CD8-positive, alpha-beta memory T cell (primary cell): ENCODE data around the gene CRADD. TPM values are rescaled to one million over a fixed set of nuclear protein-coding genes. Genes with fewer than 3 reads are reported as not detected.

Source experiments
- CTCF ChIA-PET: fragments of 350-600 bp; sonication (Branson Sonifier 250); formaldehyde crosslinking; loops from one replicate; lab custom pipeline; 2021; ENCODE audit warnings: antibody characterized with exemption; lab: Charles Lee
- POLR2A ChIA-PET: fragments of 350-600 bp; sonication (Branson Sonifier 250); formaldehyde crosslinking; loops from one replicate; lab custom pipeline; 2021; ENCODE audit warnings: antibody characterized with exemption; lab: Charles Lee
- DNase-seq, 5 donors: peaks; one replicate each; pipeline versions ENCODE4 v3.0.0 to v3.0.0-alpha.2; 2020 to 2022; ENCODE audit warnings: mixed read lengths in 1 of 5
- H3K27ac ChIP-seq: one replicate; pipeline ENCODE4 v1.7.0; 2013; ENCODE audit warnings: low read depth, mild to moderate bottlenecking, low read length, moderate library complexity
- H3K27me3 ChIP-seq: 2 replicates; pipeline ENCODE4 v1.7.0; 2013; ENCODE audit warnings: low read length, mild to moderate bottlenecking; ENCODE audit not compliant: insufficient read depth, poor library complexity, severe bottlenecking
- H3K36me3 ChIP-seq: 2 replicates; pipeline ENCODE4 v1.7.0; 2013; ENCODE audit warnings: mild to moderate bottlenecking, low read length, moderate library complexity; ENCODE audit not compliant: insufficient read depth
- H3K4me1 ChIP-seq: 2 replicates; pipeline ENCODE4 v1.7.0; 2013; ENCODE audit warnings: mild to moderate bottlenecking, low read length, moderate library complexity; ENCODE audit not compliant: insufficient read depth
- H3K4me3 ChIP-seq: 2 replicates; pipeline ENCODE4 v1.7.0; 2013; ENCODE audit warnings: mild to moderate bottlenecking, low read length
- H3K9me3 ChIP-seq: 2 replicates; pipeline ENCODE4 v1.7.0; 2013; ENCODE audit warnings: mild to moderate bottlenecking, low read length
- H3K27ac Mint-ChIP-seq, 8 donors: one replicate each; pipeline ENCODE4 v1.8.0; 2020 to 2021; ENCODE audit warnings: mixed read lengths in 8 of 8, mild to moderate bottlenecking in 6 of 8, inconsistent platforms in 3 of 8, moderate library complexity in 3 of 8
- H3K27me3 Mint-ChIP-seq, 2 donors: one replicate each; pipeline ENCODE4 v1.8.0; 2020 to 2021; ENCODE audit warnings: mixed read lengths in 2 of 2, mild to moderate bottlenecking in 1 of 2, moderate library complexity in 1 of 2
- H3K36me3 Mint-ChIP-seq, 3 donors: one replicate each; pipeline ENCODE4 v1.8.0; 2020 to 2021; ENCODE audit warnings: mixed read lengths in 3 of 3, inconsistent platforms in 1 of 3, mild to moderate bottlenecking in 1 of 3
- H3K4me1 Mint-ChIP-seq, 3 donors: one replicate each; pipeline ENCODE4 v1.8.0; 2020 to 2021; ENCODE audit warnings: mixed read lengths in 3 of 3, inconsistent platforms in 1 of 3, mild to moderate bottlenecking in 1 of 3
- H3K4me3 Mint-ChIP-seq, 7 donors: one replicate each; pipeline ENCODE4 v1.8.0; 2020 to 2021; ENCODE audit warnings: mixed read lengths in 7 of 7, mild to moderate bottlenecking in 6 of 7, moderate library complexity in 4 of 7, inconsistent platforms in 2 of 7
- H3K9me3 Mint-ChIP-seq, 5 donors: one replicate each; pipeline ENCODE4 v1.8.0; 2020 to 2022; ENCODE audit warnings: mixed read lengths in 5 of 5, mild to moderate bottlenecking in 3 of 5, moderate library complexity in 2 of 5, inconsistent platforms in 1 of 5
- polyA plus RNA-seq: library from polyadenylated mRNA; unstranded; fragments of 300-500 nt; fragmentation: Illumina TruSeq; gene quantifications from one replicate; pipeline ENCODE4 v1.2.3, GENCODE V29; 2021
- total RNA-seq, 2 experiments: library from RNA; stranded (reverse); gene quantifications; one replicate each; pipeline ENCODE4 v1.2.3, GENCODE V29; 2021

CRADD gene
- total and polyA plus RNA-seq, 3 experiments from 2014 or later: 8.6 to 13.2 (median 11.7) TPM

- ChIA-PET POLR2A (no interaction called here), CTCF (no interaction called here)
- H3K27ac ChIP-seq: no peak overlapping the region
- no peak overlapping the region for H3K4me3 ChIP-seq
- no peak for DNase-seq
- H3K4me1 Mint-ChIP-seq: no peaks in the 10 kb centered on the region
- no peaks in the 10 kb centered on the region for H3K27me3 Mint-ChIP-seq
- no peaks in the 10 kb centered on the region for H3K27me3 ChIP-seq
- H3K4me3 Mint-ChIP-seq: no peak overlapping the region
- H3K36me3 Mint-ChIP-seq: peaks cover 0 to 3% (median 0%) of the 10 kb centered on the region in 3 donors
- H3K27ac Mint-ChIP-seq: no peak overlapping the region
- no peaks in the 10 kb centered on the region for H3K36me3 ChIP-seq
- no peaks in the 10 kb centered on the region for H3K9me3 Mint-ChIP-seq
- H3K9me3 ChIP-seq: no peaks in the 10 kb centered on the region
- no peaks in the 10 kb centered on the region for H3K4me1 ChIP-seq
Observed at GRCh38 chr12:93827179-93827578, 150.0 kb downstream of the CRADD start.

DNA sequence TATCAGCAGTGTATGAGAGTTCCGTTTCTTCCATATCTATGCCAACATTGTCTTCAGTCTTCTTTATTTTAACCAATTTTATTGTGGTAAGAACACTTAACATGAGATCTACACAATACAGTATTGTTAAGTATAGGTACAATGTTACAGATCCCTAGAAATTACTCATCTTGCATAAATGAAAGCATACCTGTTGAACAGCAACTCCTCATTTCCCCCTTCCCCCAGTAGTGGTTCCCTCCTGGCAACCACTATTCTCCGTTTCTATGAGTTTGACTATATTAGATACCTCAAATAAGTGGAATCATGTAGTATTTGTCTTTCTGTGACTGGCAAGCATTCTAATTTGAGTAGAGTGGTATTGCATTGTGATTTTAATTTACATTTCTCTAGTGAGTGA lies 150.5 kb downstream of the CRADD start:
- H3K36me3 Mint-ChIP-seq: no peaks in the 10 kb centered on the region
- ChIA-PET CTCF (no interaction called here), POLR2A (no interaction called here)

GRCh38 chr12:93829016-93829415 lies 151.8 kb downstream of the CRADD start:
- Mint-ChIP-seq H3K27me3 (no peaks in the 10 kb centered on the region), H3K9me3 (no peaks in the 10 kb centered on the region), H3K27ac (no peak overlapping the region), H3K36me3 (no peaks in the 10 kb centered on the region), H3K4me1 (no peaks in the 10 kb centered on the region), H3K4me3 (peak overlapping the region in 1 of 7 donors; percentile 20)
- Histone ChIP-seq H3K36me3 (no peaks in the 10 kb centered on the region), H3K9me3 (no peaks in the 10 kb centered on the region), H3K4me3 (no peak overlapping the region), H3K27ac (no peak overlapping the region), H3K4me1 (no peaks in the 10 kb centered on the region), H3K27me3 (no peaks in the 10 kb centered on the region)
- ChIA-PET CTCF (interaction anchor here (0.7 kb wide), 1 partner anchor 31 kb away, joined by 3 read pairs; no protein-coding TSS in a partner anchor), POLR2A (no interaction called here)
- no peak for DNase-seq

More for the DNA sequence above, 150.5 kb downstream of the CRADD start:
- Mint-ChIP-seq H3K4me1 (no peaks in the 10 kb centered on the region), H3K27me3 (no peaks in the 10 kb centered on the region), H3K9me3 (no peaks in the 10 kb centered on the region), H3K4me3 (no peak overlapping the region), H3K27ac (no peak overlapping the region)
- Histone ChIP-seq H3K4me3 (no peak overlapping the region), H3K27me3 (no peaks in the 10 kb centered on the region), H3K4me1 (no peaks in the 10 kb centered on the region), H3K27ac (no peak overlapping the region), H3K36me3 (no peaks in the 10 kb centered on the region), H3K9me3 (no peaks in the 10 kb centered on the region)
- DNase-seq: no peak

GRCh38 chr12:93831374-93831773 lies 154.2 kb downstream of the CRADD start:
- H3K4me3 ChIP-seq: no peak overlapping the region
- DNase-seq: no peak
- H3K27me3 Mint-ChIP-seq: no peaks in the 10 kb centered on the region
- no peaks in the 10 kb centered on the region for H3K36me3 Mint-ChIP-seq
- no peaks in the 10 kb centered on the region for H3K9me3 Mint-ChIP-seq
- no peak overlapping the region for H3K27ac Mint-ChIP-seq
- no peaks in the 10 kb centered on the region for H3K4me1 Mint-ChIP-seq
- H3K4me3 Mint-ChIP-seq: no peak overlapping the region
- H3K36me3 ChIP-seq: no peaks in the 10 kb centered on the region
- no peak overlapping the region for H3K27ac ChIP-seq
- no peaks in the 10 kb centered on the region for H3K9me3 ChIP-seq
- ChIA-PET POLR2A (no interaction called here), CTCF (no interaction called here)
- no peaks in the 10 kb centered on the region for H3K27me3 ChIP-seq
- no peaks in the 10 kb centered on the region for H3K4me1 ChIP-seq

- Mint-ChIP-seq H3K36me3 (peaks cover 0 to 5% (median 3%) of the 10 kb centered on the region in 3 donors), H3K9me3 (no peaks in the 10 kb centered on the region), H3K27me3 (no peaks in the 10 kb centered on the region), H3K27ac (no peak overlapping the region), H3K4me1 (no peaks in the 10 kb centered on the region), H3K4me3 (no peak overlapping the region)
- Histone ChIP-seq H3K4me3 (no peak overlapping the region), H3K9me3 (no peaks in the 10 kb centered on the region), H3K4me1 (no peaks in the 10 kb centered on the region), H3K27me3 (no peaks in the 10 kb centered on the region), H3K36me3 (no peaks in the 10 kb centered on the region), H3K27ac (no peak overlapping the region)
- ChIA-PET CTCF (no interaction called here), POLR2A (no interaction called here)
- no peak for DNase-seq
Observed at GRCh38 chr12:93832131-93832530, 155.0 kb downstream of the CRADD start.

GRCh38 chr12:93833946-93834345 lies 156.8 kb downstream of the CRADD start:
- CTCF ChIA-PET: no interaction called here

GRCh38 chr12:93836620-93837260 lies 159.6 kb downstream of the CRADD start:
- Histone ChIP-seq H3K27me3 (no peaks in the 10 kb centered on the region), H3K9me3 (no peaks in the 10 kb centered on the region), H3K4me1 (no peaks in the 10 kb centered on the region), H3K4me3 (no peak overlapping the region), H3K27ac (no peak overlapping the region), H3K36me3 (no peaks in the 10 kb centered on the region)
- Mint-ChIP-seq H3K27me3 (no peaks in the 10 kb centered on the region), H3K4me3 (no peak overlapping the region), H3K9me3 (no peaks in the 10 kb centered on the region), H3K27ac (no peak overlapping the region), H3K36me3 (peaks cover 6 to 10% (median 7%) of the 10 kb centered on the region in 3 donors), H3K4me1 (no peaks in the 10 kb centered on the region)
- ChIA-PET POLR2A (no interaction called here), CTCF (no interaction called here)
- DNase-seq: no peak

More at GRCh38 chr12:93833946-93834345, 156.8 kb downstream of the CRADD start:
- Histone ChIP-seq H3K9me3 (no peaks in the 10 kb centered on the region), H3K36me3 (no peaks in the 10 kb centered on the region), H3K4me1 (no peaks in the 10 kb centered on the region), H3K4me3 (no peak overlapping the region), H3K27ac (no peak overlapping the region), H3K27me3 (no peaks in the 10 kb centered on the region)
- H3K36me3 Mint-ChIP-seq: peaks cover 1 to 5% (median 4%) of the 10 kb centered on the region in 3 donors
- DNase-seq: no peak
- no peaks in the 10 kb centered on the region for H3K27me3 Mint-ChIP-seq
- H3K9me3 Mint-ChIP-seq: no peaks in the 10 kb centered on the region
- no peak overlapping the region for H3K27ac Mint-ChIP-seq
- H3K4me3 Mint-ChIP-seq: no peak overlapping the region
- H3K4me1 Mint-ChIP-seq: no peaks in the 10 kb centered on the region
- POLR2A ChIA-PET: no interaction called here

DNA sequence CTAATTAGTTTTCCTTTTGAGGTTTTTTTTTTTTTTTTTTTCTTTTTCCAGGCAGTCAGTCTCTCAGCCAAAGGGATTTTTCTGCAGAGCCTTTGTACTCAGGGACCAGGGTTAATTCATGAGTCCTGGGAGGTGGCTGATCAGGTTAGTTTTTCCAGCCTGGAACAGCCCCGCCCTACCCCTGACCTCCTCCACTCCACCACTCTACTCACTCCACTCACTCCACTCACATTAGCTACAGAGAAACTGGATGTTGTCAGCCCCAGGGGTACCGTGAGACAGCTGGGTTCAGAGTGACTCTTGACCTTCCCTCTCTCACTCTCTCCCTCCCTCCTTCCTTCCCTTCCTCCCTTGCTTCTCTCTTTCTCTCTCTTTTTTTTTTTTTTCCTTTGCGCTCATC lies 161.0 kb downstream of the CRADD start:
- H3K9me3 Mint-ChIP-seq: no peaks in the 10 kb centered on the region
- no peaks in the 10 kb centered on the region for H3K4me1 ChIP-seq
- no peaks in the 10 kb centered on the region for H3K4me1 Mint-ChIP-seq
- H3K36me3 ChIP-seq: no peaks in the 10 kb centered on the region
- H3K4me3 Mint-ChIP-seq: no peak overlapping the region
- no peaks in the 10 kb centered on the region for H3K9me3 ChIP-seq
- no peaks in the 10 kb centered on the region for H3K27me3 ChIP-seq
- peaks cover 6 to 13% (median 10%) of the 10 kb centered on the region in 3 donors for H3K36me3 Mint-ChIP-seq
- CTCF ChIA-PET: no interaction called here
- H3K27me3 Mint-ChIP-seq: no peaks in the 10 kb centered on the region
- H3K4me3 ChIP-seq: no peak overlapping the region
- POLR2A ChIA-PET: no interaction called here
- DNase-seq: no peak
- H3K27ac Mint-ChIP-seq: no peak overlapping the region
- no peak overlapping the region for H3K27ac ChIP-seq
